HepG2 (cell line): ENCODE measurements around the gene IRX4.

Experiments used
- ARNTL ChIP-seq: sonication (generic); formaldehyde crosslinking; IDR thresholded peaks from 2 replicates; pipeline ENCODE4 v1.4.0; 2020; ENCODE audit warnings: mild to moderate bottlenecking, missing genetic modification reagents
- CBX1 ChIP-seq: IDR thresholded peaks from one replicate; pipeline ENCODE4 v1.6.1; 2016; ENCODE audit warnings: antibody characterized with exemption, low read depth
- EP300 ChIP-seq, 3 experiments: sonication (generic) in 1 of 3; formaldehyde crosslinking in 1 of 3; IDR thresholded peaks; 2 replicates each; pipeline versions ENCODE4 v1.5.1 to v1.6.1; 2011 to 2020; ENCODE audit warnings: low read depth in 2 of 3, low read length in 2 of 3, borderline replicate concordance in 1 of 3, improper control_type of control experiment in 1 of 3, mild to moderate bottlenecking in 1 of 3, missing genetic modification reagents in 1 of 3, moderate library complexity in 1 of 3
- EZH2 ChIP-seq: conservative IDR thresholded peaks from 2 replicates; pipeline ENCODE4 v1.6.1; 2012; ENCODE audit warnings: mild to moderate bottlenecking, low read depth, low read length, moderate library complexity
- HCFC1 ChIP-seq: fragments of 150-350 bp; IDR thresholded peaks from 2 replicates; pipeline ENCODE4 v1.6.1; 2014; ENCODE audit warnings: low read depth, low read length
- LCORL ChIP-seq, 2 experiments: fragments of 450-650 bp in 1 of 2; sonication (generic) in 1 of 2; formaldehyde crosslinking in 1 of 2; IDR thresholded peaks; 2 replicates each; pipeline versions ENCODE4 v1.5.0 to v1.6.1; 2017 to 2020; ENCODE audit warnings: antibody characterized with exemption in 1 of 2, missing genetic modification reagents in 1 of 2
- POLR2A ChIP-seq, 2 experiments: IDR thresholded peaks; 2 replicates each; pipeline ENCODE4 v1.6.1; 2011; ENCODE audit warnings: low read depth in 2 of 2, low read length in 2 of 2, mild to moderate bottlenecking in 1 of 2, moderate library complexity in 1 of 2; ENCODE audit not compliant: insufficient read depth in 1 of 2
- PREB ChIP-seq: sonication (generic); formaldehyde crosslinking; IDR thresholded peaks from 2 replicates; pipeline ENCODE4 v1.4.0; 2020; ENCODE audit warnings: missing genetic modification reagents
- SMC3 ChIP-seq: IDR thresholded peaks from 2 replicates; pipeline ENCODE4 v1.6.1; 2011; ENCODE audit warnings: low read length, improper control_type of control experiment

GRCh38 chr5:1921711-1922110 is 39.0 kb upstream of the IRX4 start:
- TF ChIP-seq ARNTL (CRISPR knock-in tag) (no peak), HCFC1 (no peak), CBX1 (no peak), EZH2 (no peak), EP300 (IDR thresholded peaks at IDR 0.05; ENCODE audit: low read depth in 2 of 2, low read length in 2 of 2) (no peak), EP300 (CRISPR knock-in tag; IDR thresholded peaks at IDR 0.05; ENCODE audit: borderline replicate concordance) (no peak), LCORL (IDR thresholded peaks at IDR 0.05) (no peak), LCORL (CRISPR knock-in tag; IDR thresholded peaks at IDR 0.05) (no peak), PREB (no peak), POLR2A (IDR thresholded peaks at IDR 0.05; ENCODE audit: insufficient read depth in 1 of 2, low read depth in 2 of 2, low read length in 2 of 2) (no peak), SMC3 (no peak)
